HepG2 (cell line): ENCODE results near the gene GJC1. TPM values are rescaled to one million over a fixed set of nuclear protein-coding genes. Genes with fewer than 3 reads are reported as not detected.

Source experiments
- BHLHE40 ChIP-seq: IDR thresholded peaks from 2 replicates; pipeline ENCODE4 v1.6.1; 2011; ENCODE audit warnings: low read length, improper control_type of control experiment
- CEBPB ChIP-seq: IDR thresholded peaks from 2 replicates; pipeline ENCODE4 v1.6.1; 2011; ENCODE audit warnings: low read depth, low read length, improper control_type of control experiment, borderline replicate concordance
- DZIP1 ChIP-seq: sonication (generic); formaldehyde crosslinking; IDR thresholded peaks from 2 replicates; pipeline ENCODE4 v1.5.0; 2020; ENCODE audit warnings: mild to moderate bottlenecking, missing genetic modification reagents
- GLI4 ChIP-seq: sonication (generic); formaldehyde crosslinking; IDR thresholded peaks from 2 replicates; pipeline ENCODE4 v1.5.1; 2020; ENCODE audit warnings: missing genetic modification reagents, mild to moderate bottlenecking, moderate library complexity, borderline replicate concordance
- MTA1 ChIP-seq: sonication (generic); formaldehyde crosslinking; IDR thresholded peaks from 2 replicates; pipeline ENCODE4 v1.4.0; 2020; ENCODE audit warnings: missing genetic modification reagents, mild to moderate bottlenecking, borderline replicate concordance
- MYNN ChIP-seq: sonication (generic); formaldehyde crosslinking; IDR thresholded peaks from 2 replicates; pipeline ENCODE4 v1.4.0; 2020; ENCODE audit warnings: mild to moderate bottlenecking, low read depth, missing genetic modification reagents
- NFYB ChIP-seq: sonication (generic); formaldehyde crosslinking; IDR thresholded peaks from 2 replicates; pipeline ENCODE4 v1.4.0; 2020; ENCODE audit warnings: missing genetic modification reagents
- RAD21 ChIP-seq: fragments of 450-650 bp; formaldehyde crosslinking; IDR thresholded peaks from 2 replicates; pipeline ENCODE4 v1.5.0; 2020; ENCODE audit warnings: mild to moderate bottlenecking
- RNF2 ChIP-seq: fragments of 450-650 bp; conservative IDR thresholded peaks from 2 replicates; pipeline ENCODE4 v1.6.1; 2016; ENCODE audit warnings: low read depth
- ZFP41 ChIP-seq: sonication (generic); formaldehyde crosslinking; IDR thresholded peaks from 2 replicates; pipeline ENCODE4 v1.4.0; 2020; ENCODE audit warnings: mild to moderate bottlenecking, missing genetic modification reagents, borderline replicate concordance
- ZNF296 ChIP-seq: sonication (generic); formaldehyde crosslinking; conservative IDR thresholded peaks from 2 replicates; pipeline ENCODE4 v1.5.0; 2020; ENCODE audit warnings: mild to moderate bottlenecking, missing genetic modification reagents
- ZNF570 ChIP-seq: sonication (generic); formaldehyde crosslinking; IDR thresholded peaks from 2 replicates; pipeline ENCODE4 v1.4.0; 2020; ENCODE audit warnings: mild to moderate bottlenecking, missing genetic modification reagents, borderline replicate concordance
- ZNF75D ChIP-seq: sonication (generic); formaldehyde crosslinking; IDR thresholded peaks from 2 replicates; pipeline ENCODE4 v1.8.1; 2023; ENCODE audit warnings: missing genetic modification reagents, mild to moderate bottlenecking, borderline replicate concordance
- ZNF773 ChIP-seq: sonication (generic); formaldehyde crosslinking; IDR thresholded peaks from 2 replicates; pipeline ENCODE4 v1.4.0; 2020; ENCODE audit warnings: missing genetic modification reagents, borderline replicate concordance
- polyA plus RNA-seq, 8 experiments: library from polyadenylated mRNA; depleted of rRNA in 3 of 8; stranded (reverse) in 7 of 8; unstranded in 1 of 8; fragments of >200 nt; fragmentation: Illumina TruSeq in 4 of 8; extraction: Trizol in 4 of 8; gene quantifications; 2 replicates each; pipeline versions ENCODE4 v1.2.1 to v1.2.3, GENCODE V29; 2011 to 2016; ENCODE audit warnings: low read depth in 4 of 8, missing spikeins in 1 of 8, mixed read lengths in 1 of 8; ENCODE audit not compliant: insufficient read depth in 1 of 8
- total RNA-seq, 5 experiments: library from RNA; depleted of rRNA; stranded (reverse); fragments of >200 nt; fragmentation: Illumina TruSeq; extraction: Trizol; gene quantifications; 2 replicates each; pipeline ENCODE4 v1.2.3, GENCODE V29; 2016; ENCODE audit warnings: low read depth in 1 of 5
- TF ChIP-seq, protein P1 (sequence below): sonication (generic); formaldehyde crosslinking; IDR thresholded peaks from 2 replicates; pipeline ENCODE4 v1.5.1; 2020; ENCODE audit warnings: mild to moderate bottlenecking, missing genetic modification reagents, borderline replicate concordance
- TF ChIP-seq, protein P2 (sequence below): sonication (generic); formaldehyde crosslinking; IDR thresholded peaks from 2 replicates; pipeline ENCODE4 v1.4.0; 2020; ENCODE audit warnings: missing genetic modification reagents
- TF ChIP-seq, protein P3 (sequence below): sonication (generic); formaldehyde crosslinking; IDR thresholded peaks from 2 replicates; pipeline ENCODE4 v1.5.1; 2020; ENCODE audit warnings: mild to moderate bottlenecking, missing genetic modification reagents, moderate library complexity

The GJC1 gene
- total and polyA plus RNA-seq, 2 of the 13 experiments (the other 11 are each of a cell fraction or from before 2014, with no cell fraction given): 1.7 TPM

DNA sequence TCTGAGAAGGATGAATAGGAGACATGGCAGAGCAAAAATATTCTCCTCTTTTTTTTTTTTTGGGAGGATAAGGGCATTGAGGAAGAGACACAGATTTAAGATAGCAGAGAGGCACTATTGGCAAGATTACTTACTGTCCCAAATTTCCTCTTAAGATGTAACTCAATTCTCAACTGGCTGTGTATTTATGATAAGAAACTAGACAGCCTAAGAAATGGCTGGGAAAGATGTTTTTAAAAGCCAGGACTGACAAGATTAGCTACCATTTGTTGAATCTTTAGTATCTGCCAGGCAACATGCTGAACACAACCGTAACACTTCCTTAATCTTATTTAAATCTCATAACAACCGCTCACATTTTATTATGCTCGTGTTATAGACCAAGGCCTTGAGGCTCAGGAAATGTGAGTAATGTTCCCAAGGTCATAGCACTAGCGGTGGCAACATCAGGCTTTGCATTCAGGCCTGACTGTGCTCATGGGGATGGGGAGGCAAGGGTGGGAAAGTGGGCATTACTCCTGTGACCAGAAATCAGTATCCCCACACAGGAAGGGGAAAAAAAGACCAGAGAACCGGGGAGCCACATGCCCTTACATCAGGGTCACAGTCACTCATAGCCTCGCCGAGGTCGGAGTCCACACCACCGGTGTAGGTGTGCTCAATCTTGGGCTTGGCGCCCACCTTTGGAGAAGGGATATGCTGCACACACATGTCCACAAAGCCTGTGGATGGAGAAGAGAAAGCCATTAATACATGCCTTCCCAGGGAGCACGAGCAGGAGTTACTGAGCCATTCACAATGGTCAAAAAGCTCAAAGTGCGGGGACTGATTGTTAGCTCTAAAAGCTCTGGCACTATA is 33.2 kb upstream of the GJC1 start (continued):
- TF ChIP-seq ZNF75D (CRISPR knock-in tag) (no peak), NFYB (no peak), RAD21 (CRISPR knock-in tag) (no peak), DZIP1 (no peak), RNF2 (no peak), ZNF773 (no peak), MYNN (CRISPR knock-in tag) (no peak), CEBPB (no peak), ZNF570 (CRISPR knock-in tag) (no peak), ZFP41 (CRISPR knock-in tag) (no peak), MTA1 (CRISPR knock-in tag) (0 out of 2 replicates have a peak, but pooled peaks have one; percentile 46), ZNF296 (CRISPR knock-in tag) (no peak), GLI4 (CRISPR knock-in tag) (no peak), BHLHE40 (no peak)
- TF ChIP-seq, protein P1, sequence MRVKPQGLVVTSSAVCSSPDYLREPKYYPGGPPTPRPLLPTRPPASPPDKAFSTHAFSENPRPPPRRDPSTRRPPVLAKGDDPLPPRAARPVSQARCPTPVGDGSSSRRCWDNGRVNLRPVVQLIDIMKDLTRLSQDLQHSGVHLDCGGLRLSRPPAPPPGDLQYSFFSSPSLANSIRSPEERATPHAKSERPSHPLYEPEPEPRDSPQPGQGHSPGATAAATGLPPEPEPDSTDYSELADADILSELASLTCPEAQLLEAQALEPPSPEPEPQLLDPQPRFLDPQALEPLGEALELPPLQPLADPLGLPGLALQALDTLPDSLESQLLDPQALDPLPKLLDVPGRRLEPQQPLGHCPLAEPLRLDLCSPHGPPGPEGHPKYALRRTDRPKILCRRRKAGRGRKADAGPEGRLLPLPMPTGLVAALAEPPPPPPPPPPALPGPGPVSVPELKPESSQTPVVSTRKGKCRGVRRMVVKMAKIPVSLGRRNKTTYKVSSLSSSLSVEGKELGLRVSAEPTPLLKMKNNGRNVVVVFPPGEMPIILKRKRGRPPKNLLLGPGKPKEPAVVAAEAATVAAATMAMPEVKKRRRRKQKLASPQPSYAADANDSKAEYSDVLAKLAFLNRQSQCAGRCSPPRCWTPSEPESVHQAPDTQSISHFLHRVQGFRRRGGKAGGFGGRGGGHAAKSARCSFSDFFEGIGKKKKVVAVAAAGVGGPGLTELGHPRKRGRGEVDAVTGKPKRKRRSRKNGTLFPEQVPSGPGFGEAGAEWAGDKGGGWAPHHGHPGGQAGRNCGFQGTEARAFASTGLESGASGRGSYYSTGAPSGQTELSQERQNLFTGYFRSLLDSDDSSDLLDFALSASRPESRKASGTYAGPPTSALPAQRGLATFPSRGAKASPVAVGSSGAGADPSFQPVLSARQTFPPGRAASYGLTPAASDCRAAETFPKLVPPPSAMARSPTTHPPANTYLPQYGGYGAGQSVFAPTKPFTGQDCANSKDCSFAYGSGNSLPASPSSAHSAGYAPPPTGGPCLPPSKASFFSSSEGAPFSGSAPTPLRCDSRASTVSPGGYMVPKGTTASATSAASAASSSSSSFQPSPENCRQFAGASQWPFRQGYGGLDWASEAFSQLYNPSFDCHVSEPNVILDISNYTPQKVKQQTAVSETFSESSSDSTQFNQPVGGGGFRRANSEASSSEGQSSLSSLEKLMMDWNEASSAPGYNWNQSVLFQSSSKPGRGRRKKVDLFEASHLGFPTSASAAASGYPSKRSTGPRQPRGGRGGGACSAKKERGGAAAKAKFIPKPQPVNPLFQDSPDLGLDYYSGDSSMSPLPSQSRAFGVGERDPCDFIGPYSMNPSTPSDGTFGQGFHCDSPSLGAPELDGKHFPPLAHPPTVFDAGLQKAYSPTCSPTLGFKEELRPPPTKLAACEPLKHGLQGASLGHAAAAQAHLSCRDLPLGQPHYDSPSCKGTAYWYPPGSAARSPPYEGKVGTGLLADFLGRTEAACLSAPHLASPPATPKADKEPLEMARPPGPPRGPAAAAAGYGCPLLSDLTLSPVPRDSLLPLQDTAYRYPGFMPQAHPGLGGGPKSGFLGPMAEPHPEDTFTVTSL (CRISPR knock-in tag): 0 out of 2 replicates have a peak, but pooled peaks have one; percentile 22
- TF ChIP-seq, protein P2, sequence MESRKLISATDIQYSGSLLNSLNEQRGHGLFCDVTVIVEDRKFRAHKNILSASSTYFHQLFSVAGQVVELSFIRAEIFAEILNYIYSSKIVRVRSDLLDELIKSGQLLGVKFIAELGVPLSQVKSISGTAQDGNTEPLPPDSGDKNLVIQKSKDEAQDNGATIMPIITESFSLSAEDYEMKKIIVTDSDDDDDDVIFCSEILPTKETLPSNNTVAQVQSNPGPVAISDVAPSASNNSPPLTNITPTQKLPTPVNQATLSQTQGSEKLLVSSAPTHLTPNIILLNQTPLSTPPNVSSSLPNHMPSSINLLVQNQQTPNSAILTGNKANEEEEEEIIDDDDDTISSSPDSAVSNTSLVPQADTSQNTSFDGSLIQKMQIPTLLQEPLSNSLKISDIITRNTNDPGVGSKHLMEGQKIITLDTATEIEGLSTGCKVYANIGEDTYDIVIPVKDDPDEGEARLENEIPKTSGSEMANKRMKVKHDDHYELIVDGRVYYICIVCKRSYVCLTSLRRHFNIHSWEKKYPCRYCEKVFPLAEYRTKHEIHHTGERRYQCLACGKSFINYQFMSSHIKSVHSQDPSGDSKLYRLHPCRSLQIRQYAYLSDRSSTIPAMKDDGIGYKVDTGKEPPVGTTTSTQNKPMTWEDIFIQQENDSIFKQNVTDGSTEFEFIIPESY (CRISPR knock-in tag): 0 out of 2 replicates have a peak, but pooled peaks have one; percentile 57
- TF ChIP-seq, protein P3, sequence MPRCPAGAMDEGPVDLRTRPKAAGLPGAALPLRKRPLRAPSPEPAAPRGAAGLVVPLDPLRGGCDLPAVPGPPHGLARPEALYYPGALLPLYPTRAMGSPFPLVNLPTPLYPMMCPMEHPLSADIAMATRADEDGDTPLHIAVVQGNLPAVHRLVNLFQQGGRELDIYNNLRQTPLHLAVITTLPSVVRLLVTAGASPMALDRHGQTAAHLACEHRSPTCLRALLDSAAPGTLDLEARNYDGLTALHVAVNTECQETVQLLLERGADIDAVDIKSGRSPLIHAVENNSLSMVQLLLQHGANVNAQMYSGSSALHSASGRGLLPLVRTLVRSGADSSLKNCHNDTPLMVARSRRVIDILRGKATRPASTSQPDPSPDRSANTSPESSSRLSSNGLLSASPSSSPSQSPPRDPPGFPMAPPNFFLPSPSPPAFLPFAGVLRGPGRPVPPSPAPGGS: no peak
